ENCODE data around the gene ABR.
"Not testable (repeated sequence)": the region's sequence is repeated elsewhere in the genome, so short reads cannot be mapped to it uniquely, and the experiment has no call there.

Gene ABR

GRCh38 chr17:1173432-1174262, 6.1 kb downstream of the ABR start:
- DNase-seq (ENCODE audit: low read depth): no peak

GRCh38 chr17:1171953-1172352, 7.8 kb downstream of the ABR start:
- no peak for DNase-seq (ENCODE audit: low read depth)

GRCh38 chr17:1170739-1171138, 9.0 kb downstream of the ABR start:
- DNase-seq (ENCODE audit: low read depth): no peak

DNA sequence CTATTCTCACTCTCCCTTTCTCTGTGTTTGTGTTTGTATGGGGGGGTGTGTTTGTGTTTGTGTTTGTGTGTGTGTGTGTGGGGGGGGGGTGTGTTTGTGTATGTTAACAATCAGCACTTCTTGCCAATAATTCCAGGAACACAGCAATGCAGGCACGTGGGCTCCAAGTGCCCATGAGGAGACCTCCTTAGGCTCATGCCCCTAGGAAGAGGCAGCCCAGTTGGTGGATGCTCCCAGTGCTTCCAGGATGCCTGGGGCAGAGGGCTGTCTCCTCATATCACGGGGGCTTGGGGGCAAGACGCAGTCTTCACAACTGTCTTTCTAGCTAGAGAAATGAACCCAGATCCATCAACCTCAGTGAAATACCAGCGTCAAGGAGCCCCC, 9.9 kb downstream of the ABR start:
- no peak for DNase-seq (ENCODE audit: low read depth)

DNA sequence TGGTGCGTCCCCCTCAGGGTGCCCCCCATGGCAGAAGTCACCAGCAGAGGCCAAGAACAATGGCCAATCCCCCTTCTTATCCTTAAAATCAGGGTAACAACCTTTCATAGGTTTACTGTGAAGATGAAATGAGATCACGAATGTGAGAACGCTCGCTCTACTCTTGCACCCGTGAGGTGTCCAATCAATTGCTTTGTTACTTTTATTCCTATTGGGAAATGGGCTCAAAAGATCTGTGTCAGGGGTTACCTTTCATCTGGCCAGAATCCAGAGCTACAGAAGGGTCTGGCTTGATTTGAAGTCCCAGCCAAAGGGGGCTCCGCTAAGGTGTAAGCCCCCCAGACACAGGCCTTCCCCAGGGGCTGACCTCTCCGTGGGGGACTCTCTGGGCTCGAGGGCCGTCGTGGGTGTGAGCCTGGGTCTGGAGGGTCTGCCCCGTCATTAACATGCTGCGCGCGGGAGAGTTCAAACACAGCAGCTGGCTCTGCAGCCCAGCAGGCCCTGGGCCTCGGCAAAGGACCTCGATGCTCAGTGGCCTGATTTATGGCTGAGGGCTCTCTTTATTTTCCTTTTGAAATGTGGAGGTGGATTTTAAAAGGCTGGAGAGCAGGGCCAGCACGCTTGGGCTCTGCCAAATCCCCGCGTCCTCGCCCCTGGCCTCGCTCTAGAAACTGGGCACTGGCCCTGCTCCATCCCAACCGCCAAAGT, 10.4 kb downstream of the ABR start:
- no peak for DNase-seq (ENCODE audit: low read depth)

DNA sequence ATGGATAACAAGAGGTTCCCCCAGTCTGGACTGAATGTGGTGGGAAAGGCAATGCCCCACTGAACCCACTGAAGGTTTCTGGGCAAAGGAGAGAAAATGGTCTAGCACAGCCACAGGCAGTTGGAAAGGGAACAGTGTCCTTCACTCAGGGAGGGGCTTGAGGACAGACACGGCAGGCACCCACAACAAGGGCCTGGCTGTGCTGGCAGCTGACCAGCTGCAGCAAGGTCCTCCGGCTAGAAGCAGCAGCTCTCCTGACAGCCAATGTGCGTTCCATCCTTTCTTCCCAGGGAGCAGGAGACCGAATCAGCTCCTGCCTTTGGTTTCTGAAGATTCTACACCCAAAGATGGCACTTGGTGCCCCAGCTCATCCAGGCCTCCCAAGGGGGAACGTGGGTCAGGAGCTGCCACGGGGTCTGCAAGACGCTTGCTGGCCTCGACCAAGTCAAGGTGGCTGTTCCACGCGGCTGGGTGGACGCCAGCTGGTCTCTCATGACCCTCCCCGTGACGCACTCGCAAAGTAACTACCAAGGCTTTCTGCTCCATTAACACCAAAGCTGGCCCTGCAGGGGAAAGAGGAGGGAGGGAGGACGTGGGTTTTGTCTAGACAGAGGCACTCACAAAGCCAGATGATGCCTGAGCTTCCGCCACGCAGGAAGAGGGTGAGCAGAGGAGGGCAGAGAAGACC, 11.1 kb downstream of the ABR start:
- DNase-seq (ENCODE audit: low read depth): no peak

DNA sequence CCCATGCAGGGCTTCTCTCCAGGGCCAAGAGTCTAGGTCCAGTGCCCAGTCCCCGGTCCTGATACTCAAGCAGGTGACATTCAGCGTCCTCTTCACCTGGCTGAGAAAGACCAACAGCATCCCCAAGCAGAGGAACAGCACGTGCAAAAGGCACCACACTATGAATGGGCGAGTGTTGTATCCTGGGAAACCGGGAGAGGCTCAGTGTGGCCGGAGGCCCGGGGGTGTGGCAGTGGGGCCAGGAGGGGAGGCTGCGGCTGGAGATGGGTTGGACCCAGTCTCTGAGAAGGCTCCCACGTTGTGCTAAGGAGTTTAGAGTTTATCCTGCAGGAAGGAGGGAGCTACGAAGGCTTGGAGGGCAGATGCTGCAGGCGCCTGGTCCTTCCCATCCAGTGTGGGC, 13.5 kb downstream of the ABR start:
- DNase-seq (ENCODE audit: low read depth): no peak

DNA sequence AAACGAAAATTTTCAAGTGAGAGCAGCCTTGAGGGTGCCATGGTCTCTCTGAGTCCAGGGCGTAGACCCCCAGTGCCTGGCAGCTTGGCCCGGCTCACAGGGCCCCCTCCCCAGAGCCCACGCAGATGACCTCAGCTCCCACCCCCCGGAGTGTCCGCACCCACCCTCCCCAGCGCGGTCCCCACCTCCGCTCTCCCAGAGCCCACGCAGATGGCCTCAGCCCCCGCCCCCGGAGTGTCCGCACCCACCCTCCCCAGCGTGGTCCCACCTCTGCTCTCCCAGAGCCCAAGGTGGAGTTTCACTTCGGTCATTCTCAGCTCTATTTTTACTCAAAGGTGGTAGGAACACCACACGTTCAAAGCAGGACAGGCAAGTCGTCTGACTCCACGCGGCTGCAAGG, 13.9 kb downstream of the ABR start:
- DNase-seq (ENCODE audit: low read depth): no peak

DNA sequence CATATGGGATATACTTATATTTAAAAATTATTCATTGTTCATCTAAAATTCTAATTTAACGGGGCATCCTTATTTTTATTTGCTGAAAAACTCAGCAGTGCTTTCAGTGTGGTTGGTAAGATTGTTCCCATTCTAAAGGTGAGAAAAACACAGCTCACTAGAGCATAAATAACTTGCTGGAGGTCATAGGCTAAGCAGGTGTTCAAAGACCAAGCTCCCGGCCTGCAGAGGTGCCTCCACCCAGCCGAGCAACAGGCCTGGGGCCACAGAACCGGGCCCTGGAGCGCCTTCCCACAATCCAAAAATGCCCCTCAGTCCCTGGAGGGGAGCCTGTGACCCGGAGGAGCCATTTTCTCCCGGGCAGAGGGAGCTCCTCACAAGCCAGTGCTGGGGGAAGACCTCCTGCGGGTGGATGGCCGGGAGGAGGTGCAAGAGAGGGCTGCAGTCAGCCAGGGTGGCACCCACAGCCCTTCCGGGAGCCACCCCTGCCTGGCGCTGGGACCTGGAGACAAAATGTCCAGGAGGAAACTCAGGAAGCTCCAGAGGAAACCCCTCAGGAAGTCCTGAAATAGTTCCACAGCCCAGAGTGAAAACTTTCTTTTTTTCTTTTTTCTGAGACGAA, 14.7 kb downstream of the ABR start:
- DNase-seq (ENCODE audit: low read depth): no peak

DNA sequence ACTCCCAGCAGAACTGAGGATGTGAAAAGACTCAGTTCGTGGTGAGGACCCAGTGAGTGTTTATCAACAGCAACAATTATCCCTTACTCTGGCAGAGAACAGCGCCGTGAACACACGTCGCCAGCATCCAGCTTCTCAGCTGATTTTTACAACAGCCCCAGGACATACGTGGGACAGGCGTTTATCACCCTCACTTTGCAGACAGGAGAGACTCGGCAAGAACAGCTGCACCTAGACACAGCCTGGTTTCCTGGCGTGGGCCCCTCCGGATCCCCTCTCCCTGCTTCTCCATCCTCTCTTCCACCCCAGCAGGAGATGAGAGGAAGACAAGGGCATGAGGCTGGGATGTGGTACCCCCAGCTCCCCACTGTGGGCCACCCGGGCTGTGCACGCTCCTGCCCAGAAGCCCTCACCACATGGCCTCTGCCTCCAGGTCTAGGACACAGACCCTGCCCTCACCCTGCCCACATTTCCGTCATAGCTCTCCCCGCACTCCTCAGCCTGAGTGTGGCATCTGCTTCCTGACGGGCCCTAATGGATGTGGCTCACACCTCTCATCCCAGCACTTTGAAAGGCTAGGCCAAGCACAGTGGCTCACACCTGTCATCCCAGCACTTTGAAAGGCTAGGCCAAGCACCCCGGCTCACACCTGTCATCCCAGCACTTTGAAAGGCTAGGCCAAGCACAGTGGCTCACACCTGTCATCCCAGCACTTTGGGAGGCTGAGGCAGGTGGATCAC, 17.5 kb downstream of the ABR start:
- no peak for DNase-seq (ENCODE audit: low read depth)

- DNase-seq (ENCODE audit: low read depth): no peak
Observed at GRCh38 chr17:1160591-1161390, 19.0 kb downstream of the ABR start.

DNA sequence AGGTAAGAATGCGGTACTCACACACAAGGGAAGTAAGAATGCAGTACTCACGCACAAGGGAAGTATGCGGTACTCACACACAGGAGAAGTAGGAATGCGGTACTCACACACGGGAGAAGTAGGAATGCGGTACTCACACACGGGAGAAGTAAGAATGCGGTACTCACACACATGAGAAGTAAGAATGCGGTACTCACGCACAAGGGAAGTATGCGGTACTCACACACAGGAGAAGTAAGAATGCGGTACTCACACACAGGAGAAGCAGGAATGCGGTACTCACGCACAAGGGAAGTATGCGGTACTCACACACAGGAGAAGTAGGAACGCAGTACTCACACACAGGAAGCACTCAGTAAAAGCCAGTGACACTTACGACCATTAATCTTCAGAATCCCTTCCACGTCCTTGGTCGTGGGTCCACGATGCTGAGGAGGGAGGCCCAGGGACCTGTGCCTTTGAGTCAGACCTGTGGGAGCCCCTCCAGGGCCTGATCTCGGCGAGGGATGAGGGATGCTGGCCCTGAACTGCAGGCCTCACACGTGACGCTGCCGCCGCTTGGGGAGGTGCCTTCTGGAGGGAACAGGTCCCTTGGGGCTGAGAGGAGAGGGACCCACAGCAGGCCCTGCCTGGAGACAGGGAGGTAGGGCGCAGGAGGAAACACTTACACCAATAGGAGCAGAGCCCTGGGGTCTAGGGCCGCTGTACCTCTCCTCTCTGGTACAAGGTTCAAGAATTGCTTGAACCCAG, 20.2 kb downstream of the ABR start:
- DNase-seq (ENCODE audit: low read depth): no peak

- peak; percentile 42 for DNase-seq (ENCODE audit: low read depth)
Observed at GRCh38 chr17:1158879-1159278, 20.9 kb downstream of the ABR start.

DNA sequence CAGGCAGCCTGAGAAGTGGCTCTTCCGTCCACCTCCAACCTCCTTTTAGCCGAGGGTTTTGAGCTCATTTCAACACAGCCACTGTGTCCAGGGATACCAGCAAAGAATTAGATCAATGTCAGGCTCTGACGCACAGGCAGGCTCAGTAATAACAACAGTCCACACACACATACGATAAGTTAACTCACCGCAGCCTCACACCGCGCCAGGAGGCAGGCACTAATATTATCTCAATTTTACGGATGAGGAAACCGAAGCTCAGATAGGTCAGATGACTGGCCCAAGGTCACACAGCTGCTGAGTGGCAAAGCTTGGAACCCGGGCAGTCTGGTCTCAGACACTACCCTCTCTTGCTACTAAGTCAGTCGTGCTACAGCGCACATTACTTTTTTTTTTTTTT, 22.9 kb downstream of the ABR start:
- no peak for DNase-seq (ENCODE audit: low read depth)

GRCh38 chr17:1154704-1155103, 25.1 kb downstream of the ABR start:
- DNase-seq (ENCODE audit: low read depth): no peak

DNA sequence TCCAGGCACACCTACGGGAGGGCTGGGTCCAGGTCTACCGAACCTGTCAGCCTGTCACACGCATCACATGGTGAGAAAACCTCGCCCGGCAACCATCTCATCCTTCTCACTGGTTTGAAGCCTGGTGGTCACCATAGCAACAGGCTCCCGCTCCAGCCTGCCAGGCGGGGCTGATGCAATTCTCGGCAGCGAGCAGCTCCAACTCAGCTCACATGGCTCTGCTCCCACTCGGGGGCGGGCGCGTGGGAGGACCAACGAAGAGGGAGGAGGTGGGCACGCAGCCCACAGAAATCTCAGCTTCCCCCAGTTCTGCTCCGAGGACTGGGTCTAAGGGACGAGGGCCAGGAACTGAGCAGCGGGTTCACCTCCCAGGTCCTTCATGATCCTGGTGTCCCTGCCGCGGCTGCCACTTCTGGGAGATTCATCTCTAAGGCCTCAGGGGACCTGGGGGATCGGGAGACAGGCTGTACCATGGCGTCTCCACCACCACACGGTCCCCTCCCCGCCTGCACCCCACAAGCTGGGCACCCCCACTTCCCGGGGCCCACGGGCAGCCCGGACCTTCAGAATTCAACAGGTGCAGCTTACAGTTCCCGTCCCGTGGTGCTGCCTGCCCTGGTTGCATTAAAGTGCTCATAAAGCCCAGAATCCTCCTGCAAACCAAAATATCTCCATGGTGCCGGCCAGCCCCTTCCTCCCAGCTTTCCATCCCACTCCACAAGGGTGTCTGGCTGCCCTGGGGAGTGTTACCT, 25.8 kb downstream of the ABR start:
- DNase-seq (ENCODE audit: low read depth): no peak

GRCh38 chr17:1152582-1152981, 27.2 kb downstream of the ABR start:
- not testable (repeated sequence) for DNase-seq (ENCODE audit: low read depth)

- DNase-seq (ENCODE audit: low read depth): no peak
Observed at GRCh38 chr17:1150863-1151600, 28.7 kb downstream of the ABR start.

GRCh38 chr17:1149869-1150268, 29.9 kb downstream of the ABR start:
- no peak for DNase-seq (ENCODE audit: low read depth)
